Tibial nerve (tissue), 4 donors: ENCODE results near the gene FRMD4A. TPM values are rescaled to one million over a fixed set of nuclear protein-coding genes. Genes with fewer than 3 reads are reported as not detected.

Source experiments
- DNase-seq, 2 donors: peaks; one replicate each; pipeline ENCODE4 v3.0.0-alpha.2; 2019; ENCODE audit warnings: low spot score in 2 of 2
- H3K27ac ChIP-seq, 4 donors: fragments of 200-600 bp; sonication (generic) in 3 of 4; one replicate each; pipeline ENCODE4 v1.5.1; 2017 to 2019; ENCODE audit warnings: mild to moderate bottlenecking in 1 of 4
- H3K27me3 ChIP-seq, 2 donors: fragments of 200-600 bp; sonication (generic) in 1 of 2; one replicate each; pipeline versions ENCODE4 v1.5.1 to v1.6.0; 2017 to 2019
- H3K36me3 ChIP-seq, 3 donors: fragments of 200-600 bp; sonication (generic); one replicate each; pipeline ENCODE4 v1.5.1; 2018 to 2019
- H3K4me1 ChIP-seq, 4 donors: fragments of 200-600 bp; sonication (generic) in 3 of 4; one replicate each; pipeline ENCODE4 v1.5.1; 2017 to 2019
- H3K4me3 ChIP-seq, 4 donors: fragments of 200-600 bp; sonication (generic) in 3 of 4; one replicate each; pipeline ENCODE4 v1.5.1; 2017 to 2019; ENCODE audit warnings: mild to moderate bottlenecking in 1 of 4, moderate library complexity in 1 of 4
- H3K9me3 ChIP-seq, 4 donors: fragments of 200-600 bp; sonication (generic) in 3 of 4; one replicate each; pipeline ENCODE4 v1.5.1; 2017 to 2019
- EP300 ChIP-seq, 2 donors: sonication (generic); formaldehyde crosslinking; IDR thresholded peaks; one replicate each; pipeline ENCODE4 v1.6.1; 2017; ENCODE audit warnings: antibody characterized with exemption in 2 of 2, mild to moderate bottlenecking in 1 of 2
- POLR2A ChIP-seq, 2 donors: fragments of 450-650 bp; IDR thresholded peaks; one replicate each; pipeline ENCODE4 v1.6.1; 2017; ENCODE audit warnings: antibody characterized with exemption in 2 of 2, mild to moderate bottlenecking in 2 of 2, moderate library complexity in 2 of 2
- WGBS, 2 donors: methylation state at CpG; one replicate each; pipeline ENCODE4 v1.1.5; 2018; 5-methylcytosine and 5-hydroxymethylcytosine counted together
- total RNA-seq, 4 donors: library from RNA; depleted of rRNA; stranded (reverse); fragments of >200 nt; gene quantifications; one replicate each; pipeline ENCODE4 v1.1.0, GENCODE V29; 2016
- TF ChIP-seq, protein P1 (sequence below), 5 experiments: fragments of 200-600 bp in 3 of 5; fragments of 450-650 bp in 2 of 5; sonication (generic) in 3 of 5; IDR thresholded peaks; one replicate each; pipeline ENCODE4 v1.5.1; 2016 to 2019; ENCODE audit warnings: antibody characterized with exemption in 5 of 5, mild to moderate bottlenecking in 3 of 5, moderate library complexity in 2 of 5

FRMD4A gene
- total RNA-seq, 4 donors from 2014 or later: 39.8 to 89.7 (median 53.9) TPM

DNA sequence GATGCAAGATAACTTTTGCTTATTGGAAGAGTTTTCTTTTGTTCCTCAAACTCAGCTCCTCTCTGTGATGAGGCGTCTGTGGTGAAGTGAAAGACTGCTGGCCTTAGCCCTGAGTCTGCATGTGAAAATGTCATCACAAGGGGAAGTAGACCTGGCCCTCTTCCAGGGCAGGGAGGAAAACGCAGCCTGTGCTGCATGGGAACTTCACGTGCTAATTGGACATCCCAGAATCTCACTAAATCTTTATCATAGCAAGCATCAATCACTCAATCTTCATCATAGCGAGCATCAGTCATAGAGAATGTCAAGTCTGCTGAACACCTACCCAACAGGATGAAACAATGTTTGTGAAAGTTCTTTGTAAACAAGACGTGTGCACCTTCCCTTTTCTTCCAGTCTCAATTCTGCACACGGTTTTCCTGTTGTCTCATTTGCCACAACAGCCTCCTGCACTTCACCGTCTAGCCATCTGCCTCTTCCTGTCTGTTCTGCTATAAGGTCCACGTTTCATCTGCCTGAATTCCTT is 314.6 kb downstream of the FRMD4A start:
- DNase-seq: peak; percentile 28 to 73
- TF ChIP-seq EP300 (IDR thresholded peaks at IDR 0.05) (peak in 1 of 2 donors; percentile 84), POLR2A (IDR thresholded peaks at IDR 0.05) (no peak)
- H3K4me3 ChIP-seq: no peak overlapping the region
- peaks cover 0 to 28% (median 10%) of the 10 kb centered on the region in 4 donors for H3K4me1 ChIP-seq
- no peaks in the 10 kb centered on the region for H3K27me3 ChIP-seq
- H3K9me3 ChIP-seq: no peaks in the 10 kb centered on the region
- peak overlapping the region in 2 of 4 donors; percentile 22 to 54 for H3K27ac ChIP-seq
- no peaks in the 10 kb centered on the region for H3K36me3 ChIP-seq
- 39 to 50% methylated on average over 8 of the region's 8 CpGs for WGBS, 2 donors

DNA sequence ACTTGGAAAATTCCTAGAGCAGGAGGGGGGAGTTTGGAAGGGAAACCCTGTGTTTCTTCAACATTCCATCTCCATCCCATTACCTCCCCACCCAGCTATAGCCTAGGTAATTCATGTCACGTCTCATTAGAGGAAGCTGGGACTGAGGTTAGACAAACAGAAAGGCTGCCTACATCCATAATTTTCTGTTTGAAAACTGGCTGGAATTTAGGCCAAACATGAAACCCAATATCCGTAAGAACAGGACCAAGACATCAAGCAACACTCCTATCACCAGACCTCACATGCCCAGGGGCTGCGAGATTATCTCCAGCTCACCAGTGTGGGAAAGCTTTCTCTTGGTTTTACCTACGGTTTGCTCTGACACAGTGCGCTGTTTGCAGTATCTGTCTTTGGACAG is 316.3 kb downstream of the FRMD4A start:
- WGBS, 2 donors: 88 to 92% methylated on average over 5 of the region's 5 CpGs
- Histone ChIP-seq H3K4me3 (no peak overlapping the region), H3K27ac (no peak overlapping the region), H3K27me3 (no peaks in the 10 kb centered on the region), H3K9me3 (no peaks in the 10 kb centered on the region), H3K36me3 (no peaks in the 10 kb centered on the region), H3K4me1 (peaks cover 0 to 43% (median 13%) of the 10 kb centered on the region in 4 donors)
- no peak for TF ChIP-seq POLR2A (IDR thresholded peaks at IDR 0.05)
- TF ChIP-seq, protein P1, sequence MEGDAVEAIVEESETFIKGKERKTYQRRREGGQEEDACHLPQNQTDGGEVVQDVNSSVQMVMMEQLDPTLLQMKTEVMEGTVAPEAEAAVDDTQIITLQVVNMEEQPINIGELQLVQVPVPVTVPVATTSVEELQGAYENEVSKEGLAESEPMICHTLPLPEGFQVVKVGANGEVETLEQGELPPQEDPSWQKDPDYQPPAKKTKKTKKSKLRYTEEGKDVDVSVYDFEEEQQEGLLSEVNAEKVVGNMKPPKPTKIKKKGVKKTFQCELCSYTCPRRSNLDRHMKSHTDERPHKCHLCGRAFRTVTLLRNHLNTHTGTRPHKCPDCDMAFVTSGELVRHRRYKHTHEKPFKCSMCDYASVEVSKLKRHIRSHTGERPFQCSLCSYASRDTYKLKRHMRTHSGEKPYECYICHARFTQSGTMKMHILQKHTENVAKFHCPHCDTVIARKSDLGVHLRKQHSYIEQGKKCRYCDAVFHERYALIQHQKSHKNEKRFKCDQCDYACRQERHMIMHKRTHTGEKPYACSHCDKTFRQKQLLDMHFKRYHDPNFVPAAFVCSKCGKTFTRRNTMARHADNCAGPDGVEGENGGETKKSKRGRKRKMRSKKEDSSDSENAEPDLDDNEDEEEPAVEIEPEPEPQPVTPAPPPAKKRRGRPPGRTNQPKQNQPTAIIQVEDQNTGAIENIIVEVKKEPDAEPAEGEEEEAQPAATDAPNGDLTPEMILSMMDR (IDR thresholded peaks at IDR 0.05): no peak
- no peak for TF ChIP-seq EP300 (IDR thresholded peaks at IDR 0.05)
- DNase-seq: no peak

DNA sequence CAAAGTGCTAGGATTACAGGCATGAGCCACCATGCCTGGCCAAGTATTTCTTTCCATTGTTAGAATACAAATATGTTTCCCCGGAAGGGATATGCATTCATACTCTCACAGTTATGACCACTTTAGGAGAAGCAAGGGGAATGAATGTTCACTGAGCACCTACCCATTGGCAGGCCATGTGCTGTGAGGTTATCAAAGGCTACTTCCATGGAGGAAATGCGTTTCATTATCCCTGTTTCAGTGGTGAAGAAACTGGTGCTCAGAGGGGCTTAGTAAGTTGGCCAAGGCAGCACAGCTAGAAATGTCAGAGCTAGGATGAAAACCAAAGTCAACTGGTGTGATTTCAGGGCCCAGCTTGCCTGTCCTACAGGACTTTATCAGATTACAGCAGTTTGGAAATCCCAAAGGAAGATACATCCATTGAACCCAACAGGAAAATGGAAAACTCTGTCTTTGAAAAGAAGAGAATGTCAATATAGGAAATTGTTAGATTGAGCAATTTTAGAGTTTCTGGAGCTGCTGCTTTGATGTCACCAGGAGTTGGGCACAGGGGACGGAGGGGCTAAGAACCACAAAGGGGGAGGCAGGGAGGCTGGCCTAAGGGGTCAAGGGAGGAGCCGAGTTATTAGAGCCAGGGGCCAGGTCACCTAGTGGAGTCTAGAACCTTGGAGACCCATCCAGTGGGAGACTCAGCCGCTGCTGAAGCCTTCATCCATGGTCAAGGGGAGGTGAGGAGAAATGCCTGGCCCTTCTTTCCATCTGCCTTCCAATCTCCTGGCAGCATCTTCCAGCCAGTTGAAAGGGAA is 319.8 kb downstream of the FRMD4A start:
- no peak for DNase-seq
- TF ChIP-seq, protein P1 (IDR thresholded peaks at IDR 0.05): no peak
- TF ChIP-seq POLR2A (IDR thresholded peaks at IDR 0.05) (no peak), EP300 (IDR thresholded peaks at IDR 0.05) (no peak)
- no peaks in the 10 kb centered on the region for H3K36me3 ChIP-seq
- no peak overlapping the region for H3K27ac ChIP-seq
- WGBS, 2 donors: 76 to 86% methylated on average over 5 of the region's 5 CpGs
- H3K4me1 ChIP-seq: peaks cover 0 to 46% (median 9%) of the 10 kb centered on the region in 4 donors
- H3K9me3 ChIP-seq: no peaks in the 10 kb centered on the region
- H3K4me3 ChIP-seq: no peak overlapping the region
- no peaks in the 10 kb centered on the region for H3K27me3 ChIP-seq

DNA sequence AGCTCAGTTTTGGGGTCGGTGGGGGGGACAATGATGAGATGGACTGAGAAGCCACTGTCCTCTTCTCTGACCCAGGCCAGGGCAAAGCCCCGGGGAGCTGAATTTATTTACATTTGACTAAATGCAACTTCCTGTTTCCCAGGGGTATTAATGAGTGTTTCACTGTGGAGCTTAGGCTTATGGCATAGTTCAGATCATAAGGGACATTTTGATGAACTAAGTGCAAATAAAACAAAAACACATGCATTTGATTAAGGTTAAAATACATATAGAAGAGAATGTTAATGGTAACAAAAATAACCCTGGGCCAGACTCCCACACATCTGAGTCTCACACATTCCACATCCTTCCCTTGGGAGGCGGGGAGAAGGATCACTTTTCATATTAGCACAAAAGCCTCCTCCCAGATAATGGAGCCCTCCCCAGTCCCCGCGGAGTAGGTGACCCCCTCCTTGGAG is 320.6 kb downstream of the FRMD4A start:
- Histone ChIP-seq H3K36me3 (no peaks in the 10 kb centered on the region), H3K4me1 (peaks cover 0 to 38% (median 9%) of the 10 kb centered on the region in 4 donors), H3K27ac (peak overlapping the region in 3 of 4 donors; percentile 53 to 74 (median 69)), H3K4me3 (peak overlapping the region in 3 of 4 donors; percentile 20 to 47 (median 24)), H3K9me3 (no peaks in the 10 kb centered on the region), H3K27me3 (no peaks in the 10 kb centered on the region)
- 13 to 15% methylated on average over 5 of the region's 5 CpGs for WGBS, 2 donors
- no peak for DNase-seq
- TF ChIP-seq POLR2A (IDR thresholded peaks at IDR 0.05) (no peak), EP300 (IDR thresholded peaks at IDR 0.05) (no peak)
- TF ChIP-seq, protein P1 (IDR thresholded peaks at IDR 0.05): no peak

DNA sequence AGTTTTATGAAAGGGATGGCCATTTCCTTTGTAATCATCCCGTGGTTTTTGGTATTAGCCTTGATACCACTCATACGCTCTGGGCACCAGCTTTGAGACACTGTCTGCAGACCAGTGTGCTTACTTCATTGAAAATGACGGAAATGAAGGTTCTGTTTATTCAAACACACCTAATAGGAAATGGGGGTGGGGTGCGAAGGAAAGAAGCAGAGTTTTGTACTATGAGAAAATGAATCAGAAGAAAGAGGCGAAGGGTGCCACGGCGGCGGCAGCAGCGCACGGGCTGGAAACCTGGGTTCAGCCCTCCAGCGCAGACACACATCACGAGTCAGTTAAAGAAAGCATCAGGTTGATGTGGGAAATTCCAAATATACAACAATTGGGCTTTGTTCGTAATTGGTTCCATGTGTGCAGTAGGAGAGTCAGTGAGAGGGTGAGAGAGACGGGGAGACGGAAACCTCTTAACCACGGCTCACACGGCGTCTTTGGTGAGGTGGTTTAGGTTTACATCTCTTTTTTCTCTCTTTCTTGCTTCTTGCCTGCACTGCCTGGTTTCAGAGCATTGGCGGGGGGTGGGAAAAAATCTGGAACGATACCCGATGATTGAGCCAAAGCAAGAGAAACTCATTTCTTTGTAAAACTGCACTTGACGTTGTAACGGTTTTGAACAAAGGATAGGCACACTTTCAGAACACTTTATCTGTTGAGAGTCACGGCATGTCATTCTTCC is 321.2 kb downstream of the FRMD4A start:
- peaks cover 0 to 38% (median 9%) of the 10 kb centered on the region in 4 donors for H3K4me1 ChIP-seq
- H3K9me3 ChIP-seq: no peaks in the 10 kb centered on the region
- peak overlapping the region in 3 of 4 donors; percentile 53 to 74 (median 69) for H3K27ac ChIP-seq
- H3K4me3 ChIP-seq: peak overlapping the region in 3 of 4 donors; percentile 20 to 47 (median 24)
- whole genome bisulfite sequencing, 2 donors: 26 to 27% methylated on average over 24 of the region's 24 CpGs
- DNase-seq: no peak
- TF ChIP-seq EP300 (IDR thresholded peaks at IDR 0.05) (peak in 1 of 2 donors; percentile 6), POLR2A (IDR thresholded peaks at IDR 0.05) (no peak)
- TF ChIP-seq, protein P1 (IDR thresholded peaks at IDR 0.05): no peak
- H3K36me3 ChIP-seq: no peaks in the 10 kb centered on the region
- H3K27me3 ChIP-seq: no peaks in the 10 kb centered on the region
